HG02798 (cell line): ENCODE results near the gene THPO.

Source experiments
- ATAC-seq: cut with Tn5 transposase; IDR thresholded peaks from one replicate; pipeline ENCODE4 v1.9.1; 2021; ENCODE audit warnings: mild to moderate bottlenecking; ENCODE audit not compliant: unreplicated experiment, poor library complexity

The THPO gene

GRCh38 chr3:184377882-184378445 lies at the start of gene THPO:
Gene THPO (minus strand): TSS chr3:184378207. CDS start chr3:184376259, 1,948 bp downstream.
- ATAC-seq = no peak

- no peak for ATAC-seq
Observed at GRCh38 chr3:184426691-184427141, 48.7 kb upstream of the THPO start.

DNA sequence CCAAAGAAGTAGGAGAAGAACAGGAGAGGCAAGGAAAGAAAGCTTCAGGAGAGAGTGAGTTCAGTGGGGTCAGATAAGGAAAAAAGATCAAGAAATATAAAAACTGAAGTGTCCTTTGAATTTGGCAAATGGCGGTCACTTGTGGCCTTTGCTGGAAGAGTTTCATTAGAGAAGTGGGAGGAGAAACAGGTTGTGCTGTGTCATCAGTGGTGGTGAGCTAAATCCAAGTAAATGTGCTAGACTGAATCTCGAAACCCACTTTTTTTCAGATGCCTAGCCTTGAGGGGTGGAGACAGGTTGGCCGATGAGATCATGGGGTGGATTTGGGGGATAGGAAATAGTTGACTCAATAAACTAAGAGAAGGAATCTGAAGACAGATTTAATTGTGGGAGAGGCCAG lies 45.6 kb upstream of the THPO start:
- ATAC-seq = no peak

DNA sequence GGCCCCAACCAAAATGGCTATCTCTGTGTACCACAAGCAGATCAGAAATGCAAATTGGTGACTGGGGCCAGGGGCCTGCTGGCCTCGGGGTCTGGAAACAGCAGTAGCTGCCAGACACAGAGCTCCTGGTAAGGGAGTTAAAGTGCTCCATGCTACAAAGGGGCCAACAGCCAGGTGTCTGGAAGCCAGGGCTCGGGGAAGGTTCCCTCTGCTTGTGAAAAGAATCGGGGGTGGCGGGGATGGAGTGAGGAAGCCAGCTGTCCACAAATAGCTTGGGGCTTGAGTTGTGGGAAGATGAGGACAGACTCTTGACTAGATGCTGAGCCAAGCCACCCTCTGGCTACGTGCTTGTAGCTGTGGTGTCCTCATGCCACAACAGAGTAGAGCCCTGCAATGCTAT lies 41.2 kb upstream of the THPO start:
- no peak for ATAC-seq

DNA sequence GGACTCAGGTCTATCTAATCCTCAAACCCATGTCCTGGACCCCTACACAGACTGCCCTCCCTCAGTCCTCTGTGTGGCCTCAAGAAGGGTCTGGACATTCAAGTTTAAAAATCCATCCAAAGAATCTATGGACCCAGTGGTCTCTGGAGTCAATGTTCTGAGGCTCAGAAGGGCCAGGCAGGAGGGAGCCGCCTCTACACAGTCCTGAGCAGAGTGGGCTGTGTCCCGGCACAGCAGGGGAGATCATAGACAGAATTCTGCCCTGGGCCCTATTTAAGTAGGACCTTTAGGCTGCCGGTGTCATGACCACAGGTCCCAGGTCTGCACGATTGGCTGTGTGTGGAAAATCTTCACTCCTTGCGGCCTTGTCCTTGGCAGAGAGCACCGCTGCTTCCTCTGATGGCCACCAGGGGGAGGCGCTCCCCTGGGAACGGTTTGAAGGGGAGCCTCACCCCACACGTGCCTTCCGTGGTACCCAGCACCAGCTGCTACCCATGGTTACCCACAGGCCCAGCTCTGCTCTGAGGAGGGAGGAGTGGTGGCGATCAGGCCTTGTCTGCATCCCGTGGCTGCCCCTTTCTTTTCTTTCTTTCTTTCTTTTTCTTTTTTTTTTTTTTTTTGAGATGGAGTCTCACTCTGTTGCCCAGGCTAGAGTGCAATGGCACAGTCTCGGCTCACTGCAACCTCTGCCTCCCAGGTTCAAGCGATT lies 39.8 kb upstream of the THPO start:
- peak; percentile 87 for ATAC-seq

DNA sequence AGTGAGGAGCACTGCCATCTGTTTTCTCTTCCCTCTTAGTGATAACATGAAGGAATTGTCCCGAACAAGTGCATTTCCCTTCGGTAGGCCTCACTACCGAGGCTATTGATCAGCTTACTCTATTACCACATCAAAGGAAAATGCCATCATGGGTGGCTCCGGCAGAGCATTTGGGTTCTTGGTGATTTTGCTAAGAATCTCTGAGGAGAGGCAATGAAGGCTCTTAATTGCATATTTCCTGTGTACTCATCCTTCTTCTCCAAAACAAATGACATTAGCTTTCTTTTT lies 37.1 kb upstream of the THPO start:
- ATAC-seq = no peak

GRCh38 chr3:184414418-184415202 lies 36.6 kb upstream of the THPO start:
- no peak for ATAC-seq

DNA sequence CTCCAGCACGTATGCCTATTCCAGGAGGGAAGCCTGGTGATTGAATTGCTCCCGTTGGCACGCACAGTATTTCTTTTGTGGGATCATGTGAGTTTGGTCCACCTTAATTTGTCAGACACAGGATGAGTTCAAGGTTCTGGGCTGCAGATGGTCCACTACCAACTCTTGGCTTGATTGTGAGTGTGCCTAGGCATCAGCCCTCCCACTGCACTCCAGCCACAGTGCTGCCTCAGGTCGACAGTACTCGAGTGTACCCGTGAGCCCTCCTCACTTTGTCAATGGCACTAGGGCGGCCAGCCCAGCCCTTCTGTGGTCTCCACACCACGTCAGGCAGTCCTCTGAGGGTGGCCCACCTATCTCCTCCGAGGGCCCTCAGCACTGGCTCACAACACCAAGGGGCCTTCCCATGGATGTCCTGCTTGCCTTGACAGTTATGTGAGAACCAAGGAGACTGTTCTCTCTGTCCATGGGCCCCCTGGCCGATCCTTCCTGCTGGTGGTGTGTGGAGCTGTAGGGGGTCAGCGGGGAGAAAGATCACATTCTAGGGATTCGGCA lies 32.0 kb upstream of the THPO start:
- ATAC-seq = no peak

DNA sequence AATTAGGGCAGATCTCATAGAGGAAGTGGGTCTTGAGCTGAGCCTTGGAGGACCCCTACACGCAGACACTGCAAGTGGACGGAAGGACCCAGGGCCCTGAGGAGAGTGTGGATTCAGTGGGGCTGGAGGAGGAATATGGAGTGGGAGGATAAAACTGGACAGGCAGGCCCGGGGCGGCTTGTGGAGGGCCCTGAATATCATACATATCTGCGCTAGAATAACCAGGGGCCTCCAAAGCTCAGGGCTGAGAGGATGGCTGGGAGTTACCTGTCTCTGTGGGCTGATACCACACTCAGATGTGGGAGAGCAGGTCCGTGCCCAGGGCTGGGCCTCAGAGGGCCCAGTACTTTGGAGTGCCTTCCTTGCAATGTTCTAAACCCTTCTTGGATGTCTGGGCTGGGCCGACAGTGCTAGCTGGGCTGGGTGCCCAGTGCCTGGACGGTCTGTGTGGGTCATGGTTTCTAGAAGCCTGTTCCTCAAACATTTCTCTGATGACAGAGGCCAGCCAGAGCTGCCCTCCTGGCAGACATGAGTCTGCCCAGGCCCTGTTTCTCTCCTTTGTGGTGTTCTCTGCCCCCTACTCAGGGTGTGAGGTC lies 31.4 kb upstream of the THPO start:
- no peak for ATAC-seq

- no peak for ATAC-seq
Observed at GRCh38 chr3:184405075-184406030, 27.3 kb upstream of the THPO start.

DNA sequence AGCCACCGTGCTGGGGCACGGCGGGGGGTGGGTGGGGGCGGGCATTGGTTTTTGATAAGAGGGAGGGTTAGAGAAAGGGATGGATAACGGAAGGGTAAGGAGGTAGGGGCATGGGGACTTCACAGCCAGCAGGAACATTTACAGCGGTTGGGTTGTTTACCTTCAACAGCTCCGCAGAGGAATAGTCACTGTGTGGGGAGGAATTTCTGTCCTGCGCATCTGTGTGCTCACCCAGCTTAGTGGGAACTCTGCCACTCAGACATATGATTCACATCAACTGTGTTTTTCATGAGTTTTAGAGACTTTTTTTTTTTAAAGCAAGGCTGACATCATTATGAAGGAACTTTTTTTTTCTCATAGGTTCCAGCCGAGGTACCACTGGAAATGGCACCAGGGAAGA lies 21.4 kb upstream of the THPO start:
- ATAC-seq = no peak

- no peak for ATAC-seq
Observed at GRCh38 chr3:184395320-184395660, 17.3 kb upstream of the THPO start.

DNA sequence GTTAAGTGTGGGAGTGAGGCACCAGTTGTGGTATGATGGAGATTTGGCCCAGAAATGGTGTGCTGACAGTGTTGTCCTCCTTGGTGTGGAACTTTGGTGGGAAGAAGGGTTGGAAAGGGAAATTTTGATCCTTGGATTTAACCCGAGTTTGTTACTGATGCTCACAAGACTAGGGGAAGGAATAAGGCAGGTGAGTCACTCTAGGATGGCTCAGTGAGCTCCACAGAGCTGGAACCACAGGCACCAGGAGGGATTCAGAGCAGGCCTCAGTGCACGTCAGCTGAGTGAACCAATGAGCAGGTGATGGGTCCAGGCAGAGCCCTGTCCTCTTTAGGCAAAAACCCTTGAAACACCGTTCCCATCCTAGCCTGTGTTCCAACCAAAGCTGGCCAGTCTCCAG lies 13.3 kb upstream of the THPO start:
- no peak for ATAC-seq

DNA sequence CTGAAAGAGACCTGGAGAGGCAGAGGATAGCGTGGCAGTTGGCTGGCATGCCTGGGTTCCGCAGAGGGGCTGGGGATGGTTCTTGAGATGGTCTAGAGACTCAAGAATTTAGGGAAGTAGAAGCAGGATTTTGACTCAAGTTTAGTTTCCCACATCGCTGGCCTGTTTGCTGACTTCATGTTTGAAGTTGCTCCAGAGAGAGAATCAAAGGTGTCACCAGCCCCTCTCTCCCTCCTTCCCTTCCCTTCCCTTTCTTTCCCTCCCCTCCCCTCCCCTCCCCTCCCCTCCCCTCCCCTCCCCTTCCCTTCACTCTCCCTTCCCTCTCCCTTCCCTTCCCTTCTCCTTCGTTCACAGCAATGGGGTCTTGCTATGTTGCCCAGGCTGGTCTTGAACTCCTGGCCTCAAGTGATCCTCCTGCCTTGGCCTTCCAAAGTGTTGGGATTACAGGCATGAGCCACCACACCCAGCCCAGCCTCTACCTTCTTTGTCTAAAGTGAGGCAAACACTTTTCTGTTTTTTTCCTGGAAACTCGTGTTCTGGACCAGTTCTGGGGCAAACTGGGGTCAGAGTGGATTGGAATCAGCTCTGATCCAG lies 12.0 kb upstream of the THPO start:
- ATAC-seq = no peak

DNA sequence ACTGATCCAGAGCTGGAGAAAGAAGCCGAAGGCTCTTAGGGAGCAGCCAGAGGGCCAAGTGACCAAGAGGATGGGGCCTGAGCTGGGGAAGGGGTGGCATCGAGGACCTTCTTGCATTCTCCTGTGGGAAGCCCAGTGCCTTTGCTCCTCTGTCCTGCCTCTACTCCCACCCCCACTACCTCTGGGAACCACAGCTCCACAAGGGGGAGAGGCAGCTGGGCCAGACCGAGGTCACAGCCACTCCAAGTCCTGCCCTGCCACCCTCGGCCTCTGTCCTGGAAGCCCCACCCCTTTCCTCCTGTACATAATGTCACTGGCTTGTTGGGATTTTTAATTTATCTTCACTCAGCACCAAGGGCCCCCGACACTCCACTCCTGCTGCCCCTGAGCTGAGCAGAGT lies 11.4 kb upstream of the THPO start:
- no peak for ATAC-seq

DNA sequence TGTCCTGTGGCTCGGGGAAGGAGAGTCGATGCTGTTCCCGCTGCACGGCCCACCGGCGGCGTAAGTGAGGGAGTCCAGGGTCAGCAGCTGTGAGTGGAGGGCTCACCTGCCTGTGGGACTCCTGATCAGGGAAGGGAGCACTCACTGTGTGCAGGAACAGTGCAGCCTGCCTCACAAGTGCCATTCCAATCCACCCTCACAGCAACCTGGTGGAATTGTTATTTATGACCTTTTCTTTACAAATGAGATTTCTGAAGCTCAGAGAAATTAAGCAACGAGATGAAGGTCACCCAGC lies 10.9 kb upstream of the THPO start:
- no peak for ATAC-seq

DNA sequence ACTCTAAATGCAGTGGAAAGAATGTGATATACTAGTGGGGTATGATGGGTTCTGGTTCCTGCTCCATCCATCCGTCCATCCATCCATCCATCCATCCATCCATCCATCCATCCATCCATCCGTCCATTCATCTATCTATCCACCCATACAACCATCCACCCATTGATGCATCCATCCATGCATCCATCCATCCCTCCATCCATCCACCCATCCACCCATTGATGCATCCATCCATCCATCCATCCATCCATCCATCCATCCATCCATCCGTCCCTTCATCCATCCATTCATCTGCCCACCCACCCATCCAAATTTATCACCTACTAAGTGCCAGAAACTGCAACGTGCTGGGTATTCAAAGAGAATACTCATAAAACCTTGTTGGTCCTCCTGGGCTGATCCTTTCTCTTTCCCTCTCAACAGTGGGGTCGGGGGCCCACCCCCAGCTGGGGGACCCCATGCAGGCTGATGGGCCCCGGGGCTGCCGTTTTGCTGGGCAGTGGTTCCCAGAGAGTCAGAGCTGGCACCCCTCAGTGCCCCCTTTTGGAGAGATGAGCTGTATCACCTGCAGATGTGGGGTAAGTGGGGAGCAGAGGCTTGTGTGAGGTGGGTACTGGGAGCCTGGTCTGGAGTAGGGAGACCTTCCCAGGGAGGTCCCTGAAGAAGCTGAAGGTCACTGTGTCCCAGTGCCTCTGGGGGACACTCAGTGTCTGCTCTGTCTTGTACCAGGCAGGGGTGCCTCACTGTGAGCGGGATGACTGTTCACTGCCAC lies 10.3 kb upstream of the THPO start:
- ATAC-seq = no peak

- no peak for ATAC-seq
Observed at GRCh38 chr3:184387174-184387714, 9.2 kb upstream of the THPO start.
